Common myeloid progenitor, CD34-positive (primary cell): ENCODE data around the gene BPIFB3.

Source experiments
- CTCF ChIA-PET: fragments of 350-600 bp; sonication (Branson Sonifier 250); formaldehyde crosslinking; loops from one replicate; lab custom pipeline; 2021; ENCODE audit warnings: antibody characterized with exemption; lab: Charles Lee
- POLR2A ChIA-PET: fragments of 350-600 bp; sonication (Branson Sonifier 250); formaldehyde crosslinking; loops from one replicate; lab custom pipeline; 2021; ENCODE audit warnings: antibody characterized with exemption; lab: Charles Lee
- DNase-seq, 3 donors: peaks; one replicate each; pipeline versions ENCODE4 v3.0.0 to v3.0.0-alpha.2; 2013
- H3K27ac ChIP-seq, 2 experiments: 1 replicate in 1 of 2; 2 replicates in 1 of 2; pipeline ENCODE4 v1.7.0; 2013; ENCODE audit warnings: inconsistent platforms in 2 of 2, low read length in 2 of 2, mild to moderate bottlenecking in 2 of 2, low read depth in 1 of 2, moderate library complexity in 1 of 2; ENCODE audit not compliant: severe bottlenecking in 2 of 2, insufficient read depth in 1 of 2, poor library complexity in 1 of 2
- H3K27me3 ChIP-seq, 5 experiments: replicated peaks in 2 of 5; 1 replicate in 3 of 5; 2 replicates in 2 of 5; pipeline versions ENCODE4 v1.6.1 to v1.7.0; 2013; ENCODE audit warnings: low read length in 4 of 5, mild to moderate bottlenecking in 2 of 5, moderate library complexity in 2 of 5, inconsistent platforms in 1 of 5; ENCODE audit not compliant: insufficient read depth in 5 of 5, control insufficient read depth in 4 of 5
- H3K36me3 ChIP-seq, 4 experiments: 1 replicate in 2 of 4; 2 replicates in 2 of 4; pipeline versions ENCODE4 v1.6.1 to v1.7.0; 2013; ENCODE audit warnings: low read length in 3 of 4, control low read depth in 1 of 4, mild to moderate bottlenecking in 1 of 4; ENCODE audit not compliant: control insufficient read depth in 4 of 4, insufficient read depth in 4 of 4
- H3K4me1 ChIP-seq, 4 experiments: 1 replicate in 3 of 4; 2 replicates in 1 of 4; pipeline versions ENCODE4 v1.6.1 to v1.7.1; 2013; ENCODE audit warnings: low read length in 3 of 4, mild to moderate bottlenecking in 3 of 4, control low read depth in 1 of 4, inconsistent platforms in 1 of 4, moderate library complexity in 1 of 4; ENCODE audit not compliant: control insufficient read depth in 4 of 4, insufficient read depth in 4 of 4; ENCODE audit errors: control extremely low read depth in 1 of 4
- H3K4me3 ChIP-seq, 7 experiments: 1 replicate in 4 of 7; 2 replicates in 3 of 7; pipeline versions ENCODE4 v1.5.1 to v1.7.0; 2013; ENCODE audit warnings: mild to moderate bottlenecking in 7 of 7, low read length in 6 of 7, moderate library complexity in 6 of 7, inconsistent platforms in 2 of 7, low read depth in 2 of 7, control low read depth in 1 of 7; ENCODE audit not compliant: insufficient read depth in 4 of 7, control insufficient read depth in 1 of 7; ENCODE audit errors: extremely low read depth in 1 of 7
- H3K9me3 ChIP-seq, 5 experiments: 1 replicate in 4 of 5; 2 replicates in 1 of 5; pipeline versions ENCODE4 v1.6.1 to v1.7.1; 2013; ENCODE audit warnings: low read length in 4 of 5, mild to moderate bottlenecking in 2 of 5, inconsistent platforms in 1 of 5, low read depth in 1 of 5, moderate library complexity in 1 of 5; ENCODE audit not compliant: control insufficient read depth in 4 of 5, insufficient read depth in 2 of 5; ENCODE audit errors: control extremely low read depth in 1 of 5
- WGBS: methylation state at CpG from one replicate; pipeline ENCODE4 v1.1.5; 2013; ENCODE audit not compliant: insufficient coverage; 5-methylcytosine and 5-hydroxymethylcytosine counted together

Gene BPIFB3

DNA sequence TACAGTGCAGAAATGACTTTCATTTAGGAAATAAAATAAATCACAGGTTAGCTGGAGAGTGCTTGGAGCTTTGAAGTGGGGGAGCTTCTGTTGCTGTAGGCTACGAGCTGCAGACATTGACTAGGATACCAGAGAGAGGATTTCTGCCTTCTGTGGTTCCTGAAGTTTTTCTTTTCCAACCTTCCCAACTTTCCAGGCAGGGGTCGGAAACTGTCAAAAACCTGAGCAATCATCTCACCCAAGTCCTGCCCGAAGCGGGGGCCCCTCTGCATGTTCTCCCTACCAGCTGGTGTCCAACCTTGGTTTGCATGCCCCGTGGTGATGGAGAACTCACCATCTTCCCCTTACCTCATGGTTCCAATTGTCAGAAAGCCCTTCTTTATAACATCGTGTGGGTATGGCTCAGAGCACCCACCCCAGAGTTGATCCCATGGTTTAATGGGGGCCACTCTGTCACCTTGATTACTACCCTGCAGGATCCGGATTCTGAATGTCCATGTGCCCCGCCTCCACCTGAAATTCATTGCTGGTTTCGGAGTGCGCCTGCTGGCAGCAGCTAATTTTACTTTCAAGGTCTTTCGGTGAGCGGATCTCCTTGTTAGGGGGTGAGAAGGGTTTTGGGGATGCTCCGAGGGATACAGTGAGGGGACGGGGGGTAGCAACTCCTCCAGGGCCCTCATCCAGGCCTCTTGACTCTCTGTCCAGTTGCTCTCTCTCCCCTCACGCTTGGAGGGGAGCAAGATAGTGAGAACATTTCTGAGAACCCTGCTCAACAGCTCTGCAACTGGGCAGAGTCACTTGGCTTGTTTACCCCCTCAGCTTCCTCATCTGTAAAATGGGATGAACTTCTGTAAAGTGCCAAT is 41.1 kb upstream of the BPIFB3 start:
- H3K4me3 ChIP-seq: no peak overlapping the region
- CTCF ChIA-PET: interaction anchor here (0.9 to 1.3 kb wide), 2 partner anchors 8 to 111 kb away, joined by 3 to 4 read pairs; partner anchors contain the start of gene SUN5
- H3K27ac ChIP-seq: no peak overlapping the region
- H3K27me3 ChIP-seq: no peaks in the 10 kb centered on the region
- H3K9me3 ChIP-seq: no peaks in the 10 kb centered on the region
- H3K36me3 ChIP-seq: no peaks in the 10 kb centered on the region
- no peak for DNase-seq
- whole genome bisulfite sequencing: 92% methylated on average over 14 of the region's 15 CpGs
- POLR2A ChIA-PET: no interaction called here
- H3K4me1 ChIP-seq: no peaks in the 10 kb centered on the region

- H3K9me3 ChIP-seq: no peaks in the 10 kb centered on the region
- H3K27ac ChIP-seq: no peak overlapping the region
- H3K4me1 ChIP-seq: no peaks in the 10 kb centered on the region
- ChIA-PET POLR2A (no interaction called here), CTCF (interaction anchor here (0.9 kb wide), 1 partner anchor 9 kb away, joined by 4 read pairs; the partner anchor contains the start of gene SUN5)
- H3K36me3 ChIP-seq: no peaks in the 10 kb centered on the region
- no peak overlapping the region for H3K4me3 ChIP-seq
- DNase-seq: no peak
- no peaks in the 10 kb centered on the region for H3K27me3 ChIP-seq
- WGBS: 87% methylated on average over 10 of the region's 12 CpGs
Measured at GRCh38 chr20:33013701-33014326, 39.9 kb upstream of the BPIFB3 start.

GRCh38 chr20:33014336-33015113 is 39.2 kb upstream of the BPIFB3 start:
- Histone ChIP-seq H3K27ac (no peak overlapping the region), H3K36me3 (no peaks in the 10 kb centered on the region), H3K4me1 (no peaks in the 10 kb centered on the region), H3K27me3 (no peaks in the 10 kb centered on the region), H3K9me3 (no peaks in the 10 kb centered on the region), H3K4me3 (no peak overlapping the region)
- POLR2A ChIA-PET: no interaction called here
- DNase-seq: no peak
- CTCF ChIA-PET: no interaction called here
- 99% methylated on average over 15 of the region's 16 CpGs for WGBS

GRCh38 chr20:33015114-33015484 is 38.6 kb upstream of the BPIFB3 start:
- no peak overlapping the region for H3K4me3 ChIP-seq
- POLR2A ChIA-PET: no interaction called here
- 93% methylated on average over 10 of the region's 10 CpGs for WGBS
- H3K9me3 ChIP-seq: no peaks in the 10 kb centered on the region
- H3K27me3 ChIP-seq: no peaks in the 10 kb centered on the region
- H3K27ac ChIP-seq: no peak overlapping the region
- CTCF ChIA-PET: no interaction called here
- H3K36me3 ChIP-seq: no peaks in the 10 kb centered on the region
- H3K4me1 ChIP-seq: no peaks in the 10 kb centered on the region
- no peak for DNase-seq

DNA sequence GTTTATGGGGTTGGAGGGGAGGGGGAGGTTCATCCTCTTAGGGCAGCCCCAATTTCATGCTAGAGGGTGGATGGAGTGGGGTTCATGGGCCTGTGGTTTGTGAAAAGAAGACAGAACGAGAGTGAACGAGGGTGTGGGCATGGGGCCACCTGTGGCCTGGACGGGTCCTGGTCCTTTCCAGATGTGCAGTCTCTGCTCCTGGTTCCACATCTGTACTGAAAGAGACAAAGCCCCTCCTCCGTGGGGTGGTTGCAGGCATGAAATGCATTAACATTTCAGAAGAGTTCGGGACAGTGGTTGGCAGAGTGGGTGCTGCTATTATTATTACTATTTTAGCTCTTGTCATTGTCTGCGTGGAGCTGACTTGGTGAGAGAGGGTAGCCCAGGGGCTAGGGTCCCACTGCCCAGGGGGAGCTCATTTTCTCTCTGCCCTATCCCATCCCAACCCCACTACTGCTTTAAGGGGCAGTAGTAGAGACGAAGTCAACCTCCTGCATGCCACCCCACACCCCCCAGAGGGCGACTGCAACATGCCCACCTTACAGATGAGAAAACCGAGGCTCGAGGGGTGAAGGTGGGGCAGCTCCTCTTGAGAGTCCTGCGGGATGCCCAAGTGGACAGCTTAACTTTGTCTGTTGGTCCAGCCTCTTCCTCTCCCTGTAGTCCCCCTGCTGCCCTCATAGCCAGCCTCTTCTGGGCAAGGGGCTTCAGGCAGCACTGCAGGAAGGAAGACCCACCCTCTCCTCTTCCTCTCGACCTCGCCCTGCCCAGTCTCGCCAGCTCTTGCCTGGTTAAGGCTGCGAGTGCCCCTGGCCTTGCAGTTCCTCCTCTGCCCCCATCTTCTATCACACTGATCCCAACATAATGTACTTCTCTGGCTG is 37.8 kb upstream of the BPIFB3 start:
- POLR2A ChIA-PET: no interaction called here
- H3K4me1 ChIP-seq: no peaks in the 10 kb centered on the region
- H3K9me3 ChIP-seq: no peaks in the 10 kb centered on the region
- H3K36me3 ChIP-seq: no peaks in the 10 kb centered on the region
- no peak overlapping the region for H3K27ac ChIP-seq
- H3K4me3 ChIP-seq: no peak overlapping the region
- no peaks in the 10 kb centered on the region for H3K27me3 ChIP-seq
- WGBS: 86% methylated on average over 7 of the region's 15 CpGs
- no peak for DNase-seq
- CTCF ChIA-PET: no interaction called here

GRCh38 chr20:33016581-33017109 is 37.1 kb upstream of the BPIFB3 start:
- CTCF ChIA-PET: interaction anchor here (0.8 kb wide), 1 partner anchor 30 kb away, joined by 3 read pairs; no protein-coding TSS in a partner anchor
- no peak overlapping the region for H3K4me3 ChIP-seq
- no peaks in the 10 kb centered on the region for H3K4me1 ChIP-seq
- POLR2A ChIA-PET: no interaction called here
- no peak overlapping the region for H3K27ac ChIP-seq
- H3K27me3 ChIP-seq: no peaks in the 10 kb centered on the region
- no peaks in the 10 kb centered on the region for H3K36me3 ChIP-seq
- DNase-seq: no peak
- H3K9me3 ChIP-seq: no peaks in the 10 kb centered on the region
- 88% methylated on average over 5 of the region's 7 CpGs for WGBS
